GM12878 (cell line): Measurements from ENCODE around the gene BMPR1B. TPM values are rescaled to one million over a fixed set of nuclear protein-coding genes. Genes with fewer than 3 reads are reported as not detected.

Experiments
- ATAC-seq: fragments of 200-7000 bp; cut with Tn5 transposase; 3 replicates; pipeline ENCODE4 v1.9.1; 2020; ENCODE audit warnings: mild to moderate bottlenecking, moderate library complexity
- BruUV-seq: library from RNA; stranded (reverse); fragments of 400-500 nt; replicated peaks from 2 replicates; lab custom pipeline; 2021; lab: Mats Ljungman, UMichigan
- CTCF ChIA-PET: fragments of 300-600 bp; sonication (Branson Sonifier 250); formaldehyde crosslinking; extraction: SDS; loops from one replicate; lab custom pipeline; 2021; ENCODE audit warnings: inconsistent platforms; lab: Yijun Ruan, JAX
- POLR2A ChIA-PET: fragments of 350-600 bp; formaldehyde crosslinking; extraction: SDS; loops from one replicate; lab custom pipeline; 2021; ENCODE audit warnings: inconsistent platforms; lab: Charles Lee
- RAD21 ChIA-PET: fragments of 300-600 bp; sonication (Branson Sonifier 250); formaldehyde crosslinking; loops from one replicate; lab custom pipeline; 2023; ENCODE audit warnings: antibody characterized with exemption; ENCODE audit not compliant: unreplicated experiment; lab: Charles Lee
- SMC1A ChIA-PET: fragments of 300-600 bp; sonication (Branson Sonifier 250); formaldehyde crosslinking; loops from one replicate; lab custom pipeline; 2023; ENCODE audit not compliant: unreplicated experiment, uncharacterized antibody; lab: Charles Lee
- DNase-seq: peaks from one replicate; pipeline ENCODE4 v3.0.0-alpha.2; 2011; ENCODE audit warnings: low read depth, low spot score
- FAIRE-seq: peaks from 3 replicates; lab custom pipeline; 2011; peaks lifted over from hg19 to GRCh38; lab: Jason Lieb, UNC
- H2AFZ ChIP-seq: 2 replicates; pipeline ENCODE4 v1.6.0; 2011; ENCODE audit warnings: low read depth, low read length, control low read depth; ENCODE audit not compliant: control insufficient read depth
- H3K27ac ChIP-seq: 2 replicates; pipeline ENCODE4 v1.5.1; 2011; ENCODE audit warnings: control low read depth; ENCODE audit not compliant: control insufficient read depth, insufficient read depth
- H3K27me3 ChIP-seq, 2 experiments: replicated peaks in 1 of 2; 2 replicates each; pipeline versions ENCODE4 v1.6.0 to v1.6.1; 2011; ENCODE audit warnings: low read length in 1 of 2; ENCODE audit not compliant: control insufficient read depth in 2 of 2, insufficient read depth in 2 of 2
- H3K36me3 ChIP-seq, 2 experiments: 2 replicates each; pipeline ENCODE4 v1.5.1; 2011; ENCODE audit warnings: low read length in 1 of 2; ENCODE audit not compliant: control insufficient read depth in 2 of 2, insufficient read depth in 2 of 2
- H3K4me1 ChIP-seq: 2 replicates; pipeline ENCODE4 v1.6.1; 2011; ENCODE audit warnings: mild to moderate bottlenecking, low read length, moderate library complexity, mixed read lengths; ENCODE audit not compliant: control insufficient read depth, insufficient read depth
- H3K4me2 ChIP-seq: 2 replicates; pipeline ENCODE4 v1.6.0; 2011; ENCODE audit warnings: control low read depth; ENCODE audit not compliant: control insufficient read depth, insufficient read depth
- H3K4me3 ChIP-seq: fragments of 200-600 bp; sonication (generic); 2 replicates; pipeline ENCODE4 v1.5.1; 2016
- H3K79me2 ChIP-seq: 2 replicates; pipeline ENCODE4 v1.6.0; 2011; ENCODE audit warnings: low read length; ENCODE audit not compliant: control insufficient read depth, insufficient read depth
- H3K9ac ChIP-seq: 2 replicates; pipeline ENCODE4 v1.8.0; 2011; ENCODE audit warnings: low read length, control low read depth, mixed read lengths; ENCODE audit not compliant: control insufficient read depth, insufficient read depth
- H3K9me3 ChIP-seq: replicated peaks from 3 replicates; pipeline ENCODE4 v1.5.1; 2011; ENCODE audit warnings: mild to moderate bottlenecking, low read length; ENCODE audit not compliant: control insufficient read depth, insufficient read depth
- H4K20me1 ChIP-seq: 2 replicates; pipeline ENCODE4 v1.6.0; 2011; ENCODE audit not compliant: control insufficient read depth, insufficient read depth
- BCL3 ChIP-seq: IDR thresholded peaks from 2 replicates; pipeline ENCODE4 v1.6.1; 2011; ENCODE audit warnings: borderline replicate concordance, low read depth, mild to moderate bottlenecking, moderate library complexity, low read length; ENCODE audit not compliant: insufficient read depth, poor library complexity, severe bottlenecking
- CHD1 ChIP-seq: IDR thresholded peaks from 2 replicates; pipeline ENCODE4 v1.6.1; 2012; ENCODE audit warnings: low read depth, low read length, improper control_type of control experiment
- CHD2 ChIP-seq: IDR thresholded peaks from 2 replicates; pipeline ENCODE4 v1.6.1; 2011; ENCODE audit warnings: low read depth, low read length, improper control_type of control experiment, borderline replicate concordance
- CREB1 ChIP-seq: IDR thresholded peaks from 2 replicates; pipeline ENCODE4 v1.6.1; 2012; ENCODE audit warnings: low read depth, mild to moderate bottlenecking, inconsistent platforms
- E2F4 ChIP-seq: IDR thresholded peaks from 2 replicates; pipeline ENCODE4 v1.6.1; 2012; ENCODE audit warnings: low read depth, low read length, improper control_type of control experiment
- EGR1 ChIP-seq, 2 experiments: IDR thresholded peaks; 1 replicate in 1 of 2; 2 replicates in 1 of 2; pipeline ENCODE4 v1.6.1; 2011 to 2012; ENCODE audit warnings: low read depth in 2 of 2, low read length in 2 of 2, borderline replicate concordance in 1 of 2, mild to moderate bottlenecking in 1 of 2, moderate library complexity in 1 of 2
- EP300 ChIP-seq, 2 experiments: fragments of 150-350 bp in 1 of 2; IDR thresholded peaks; 2 replicates each; pipeline ENCODE4 v1.6.1; 2011 to 2012; ENCODE audit warnings: low read depth in 2 of 2, low read length in 2 of 2, borderline replicate concordance in 1 of 2, improper control_type of control experiment in 1 of 2, inconsistent platforms in 1 of 2; ENCODE audit not compliant: control insufficient read depth in 1 of 2
- FOXK2 ChIP-seq: fragments of 450-650 bp; IDR thresholded peaks from 2 replicates; pipeline ENCODE4 v1.6.1; 2017; ENCODE audit warnings: mild to moderate bottlenecking, moderate library complexity
- IKZF2 ChIP-seq, 2 experiments: fragments of 450-650 bp; IDR thresholded peaks; 2 replicates each; pipeline ENCODE4 v1.6.1; 2017; ENCODE audit warnings: mild to moderate bottlenecking in 2 of 2, moderate library complexity in 2 of 2
- NBN ChIP-seq: fragments of 450-650 bp; IDR thresholded peaks from 2 replicates; pipeline ENCODE4 v1.6.1; 2016
- PBX3 ChIP-seq: IDR thresholded peaks from 2 replicates; pipeline ENCODE4 v1.6.1; 2011; ENCODE audit warnings: mild to moderate bottlenecking, low read depth, low read length, moderate library complexity; ENCODE audit not compliant: insufficient replicate concordance
- PKNOX1 ChIP-seq: fragments of 450-650 bp; IDR thresholded peaks from 2 replicates; pipeline ENCODE4 v1.6.1; 2016; ENCODE audit warnings: mild to moderate bottlenecking
- PML ChIP-seq: IDR thresholded peaks from 2 replicates; pipeline ENCODE4 v1.6.1; 2012; ENCODE audit warnings: low read length, inconsistent platforms
- RELA ChIP-seq: fragments of 450-650 bp; IDR thresholded peaks from 2 replicates; pipeline ENCODE4 v1.8.0; 2014; ENCODE audit warnings: borderline replicate concordance; ENCODE audit not compliant: partially characterized antibody
- RUNX3 ChIP-seq: IDR thresholded peaks from 2 replicates; pipeline ENCODE4 v1.6.1; 2012; ENCODE audit warnings: low read length, inconsistent platforms
- SUPT20H ChIP-seq: IDR thresholded peaks from 2 replicates; pipeline ENCODE4 v1.6.1; 2011; ENCODE audit warnings: low read depth, mild to moderate bottlenecking, low read length, moderate library complexity, borderline replicate concordance; ENCODE audit not compliant: control insufficient read depth
- SUZ12 ChIP-seq: fragments of 200-600 bp; sonication (generic); IDR thresholded peaks from one replicate; pipeline ENCODE4 v1.6.1; 2018; ENCODE audit warnings: antibody characterized with exemption, mild to moderate bottlenecking; ENCODE audit not compliant: unreplicated experiment
- TARDBP ChIP-seq: IDR thresholded peaks from 2 replicates; pipeline ENCODE4 v1.6.1; 2016; ENCODE audit warnings: borderline replicate concordance
- YY1 ChIP-seq: IDR thresholded peaks from 2 replicates; pipeline ENCODE4 v1.6.1; 2011; ENCODE audit warnings: low read depth, mild to moderate bottlenecking, low read length
- ZNF622 ChIP-seq: fragments of 450-650 bp; IDR thresholded peaks from 2 replicates; pipeline ENCODE4 v1.6.1; 2017; ENCODE audit warnings: mild to moderate bottlenecking, inconsistent platforms
- WGBS: methylation state at CpG from one replicate; pipeline ENCODE4 v1.1.6; 2016; ENCODE audit warnings: low lambda C conversion rate; ENCODE audit not compliant: insufficient replicate concordance, insufficient coverage; ENCODE audit errors: missing lambda C conversion rate; 5-methylcytosine and 5-hydroxymethylcytosine counted together
- in situ Hi-C: fragments of 300-500 bp; cut with MboI; formaldehyde crosslinking; loops from 9 replicates; pipeline ENCODE4 v1.14.3; 2018; ENCODE audit warnings: mixed read lengths
- intact Hi-C: fragments of 100-400 bp; cut with micrococcal nuclease; formaldehyde crosslinking; loops from one replicate; pipeline ENCODE4 v1.14.2; 2022; ENCODE audit not compliant: unreplicated experiment
- polyA plus RNA-seq, 11 experiments: library from polyadenylated mRNA; depleted of rRNA in 4 of 11; unstranded in 6 of 11; stranded (reverse) in 5 of 11; fragments of >200 nt; fragmentation: Nextera tagmentation in 4 of 11; fragmentation: Illumina TruSeq in 1 of 11; extraction: Ambion mirVana in 4 of 11; extraction: Trizol in 1 of 11; gene quantifications; 1 replicate in 1 of 11; 2 replicates in 10 of 11; pipeline versions ENCODE4 v1.2.1 to v1.2.3, GENCODE V29; 2011 to 2016; ENCODE audit warnings: inconsistent platforms in 2 of 11, missing spikeins in 2 of 11, low read depth in 1 of 11
- total RNA-seq, 4 experiments: library from RNA; depleted of rRNA in 3 of 4; stranded (reverse); fragments of >200 nt in 3 of 4; fragmentation: Illumina TruSeq in 1 of 4; extraction: Trizol in 1 of 4; gene quantifications; 2 replicates each; pipeline versions ENCODE4 v1.2.1 to v1.2.3, GENCODE V29; 2013 to 2021

BMPR1B gene
- total and polyA plus RNA-seq, 10 of the 15 experiments (the other 5 are each of a cell fraction or from before 2014, with no cell fraction given) = not detected

- intact Hi-C loops (no loop called here), in situ Hi-C loops (no loop called here)
- FAIRE-seq = no peak
- Histone ChIP-seq H3K27ac (no peak overlapping the region), H3K9me3 (no peaks in the 10 kb centered on the region), H3K4me1 (no peaks in the 10 kb centered on the region), H3K4me3 (no peak overlapping the region), H4K20me1 (no peaks in the 10 kb centered on the region), H3K4me2 (no peak overlapping the region), H3K36me3 (no peaks in the 10 kb centered on the region), H2AFZ (no peak overlapping the region), H3K9ac (no peak overlapping the region), H3K27me3 (no peaks in the 10 kb centered on the region), H3K79me2 (no peaks in the 10 kb centered on the region)
- ChIA-PET RAD21 (interaction anchor here (0.6 kb wide), 1 partner anchor 102 kb away, joined by 3 read pairs; no protein-coding TSS in a partner anchor), SMC1A (interaction anchor here (0.6 to 1.1 kb wide), 2 partner anchors 433 to 479 kb away, joined by 3 read pairs; no protein-coding TSS in a partner anchor), POLR2A (no interaction called here), CTCF (no interaction called here)
- DNase-seq = no peak
- no TSS peak for BruUV-seq
- no peak for ATAC-seq
- 0% methylated on average over 4 of the region's 4 CpGs for WGBS
- no peak for TF ChIP-seq CHD1
- no peak for TF ChIP-seq IKZF2 (IDR thresholded peaks at IDR 0.05)
- TF ChIP-seq BCL3 = no peak
- no peak for TF ChIP-seq CREB1
- TF ChIP-seq PBX3 = no peak
- TF ChIP-seq NBN = no peak
- TF ChIP-seq CHD2 = no peak
- no peak for TF ChIP-seq PML
- no peak for TF ChIP-seq TARDBP
- no peak for TF ChIP-seq EGR1 (IDR thresholded peaks at IDR 0.05; ENCODE audit: borderline replicate concordance in 1 of 2, low read depth in 2 of 2, low read length in 2 of 2)
- TF ChIP-seq SUPT20H = no peak
- TF ChIP-seq EP300 (IDR thresholded peaks at IDR 0.05; ENCODE audit: borderline replicate concordance in 1 of 2, control insufficient read depth in 1 of 2, low read depth in 2 of 2, low read length in 2 of 2) = no peak
- TF ChIP-seq YY1 = no peak
- no peak for TF ChIP-seq RELA
- TF ChIP-seq FOXK2 = no peak
- TF ChIP-seq ZNF622 = no peak
- no peak for TF ChIP-seq RUNX3
- TF ChIP-seq SUZ12 = no peak
- TF ChIP-seq E2F4 = no peak
- TF ChIP-seq PKNOX1 = no peak
Measured at GRCh38 chr4:94871644-94872305, 114.0 kb downstream of the BMPR1B start.
